H1 (cell line): Measurements from ENCODE around the gene ZMAT1. TPM values are rescaled to one million over a fixed set of nuclear protein-coding genes. Genes with fewer than 3 reads are reported as not detected.

ENCODE experiments used
- CTCF ChIA-PET: fragments of 300-600 bp; sonication (Branson Sonifier 250); formaldehyde crosslinking; loops from one replicate; lab custom pipeline; 2021; ENCODE audit not compliant: partially characterized antibody; lab: Charles Lee
- POLR2A ChIA-PET: fragments of 300-600 bp; sonication (Branson Sonifier 250); formaldehyde crosslinking; loops from one replicate; lab custom pipeline; 2021; ENCODE audit warnings: inconsistent platforms; ENCODE audit not compliant: partially characterized antibody; lab: Charles Lee
- DNase-seq, 2 experiments: peaks; one replicate each; pipeline versions ENCODE4 v3.0.0 to v3.0.0-alpha.2; 2010 to 2022; ENCODE audit warnings: low spot score in 2 of 2, low read depth in 1 of 2, mixed read lengths in 1 of 2
- FAIRE-seq: peaks from 2 replicates; lab custom pipeline; 2011; peaks lifted over from hg19 to GRCh38; lab: Jason Lieb, UNC
- H2AFZ ChIP-seq: 2 replicates; pipeline ENCODE4 v1.8.1; 2012; ENCODE audit warnings: low read length, inconsistent platforms
- H2AK5ac ChIP-seq: 2 replicates; pipeline ENCODE4 v1.6.1; 2013; ENCODE audit warnings: low read depth, low read length
- H2BK120ac ChIP-seq: replicated peaks from 2 replicates; pipeline ENCODE3; 2013; ENCODE audit warnings: low read depth, low read length, inconsistent platforms
- H2BK12ac ChIP-seq: 2 replicates; pipeline ENCODE4 v1.6.1; 2013; ENCODE audit warnings: low read depth, low read length
- H2BK15ac ChIP-seq: 2 replicates; pipeline ENCODE4 v1.6.1; 2013; ENCODE audit warnings: low read length
- H2BK20ac ChIP-seq: 2 replicates; pipeline ENCODE4 v1.6.1; 2013; ENCODE audit warnings: low read length
- H2BK5ac ChIP-seq: 2 replicates; pipeline ENCODE4 v1.6.1; 2013; ENCODE audit warnings: low read depth, low read length
- H3K14ac ChIP-seq: 2 replicates; pipeline ENCODE4 v1.6.1; 2013; ENCODE audit warnings: inconsistent platforms; ENCODE audit not compliant: insufficient read length
- H3K18ac ChIP-seq: 2 replicates; pipeline ENCODE4 v1.6.1; 2013; ENCODE audit warnings: low read length; ENCODE audit errors: extremely low read depth
- H3K23ac ChIP-seq: 2 replicates; pipeline ENCODE4 v1.6.1; 2013; ENCODE audit warnings: inconsistent platforms; ENCODE audit not compliant: insufficient read length
- H3K23me2 ChIP-seq: 2 replicates; pipeline ENCODE4 v1.6.1; 2013; ENCODE audit warnings: low read depth, low read length
- H3K27ac ChIP-seq: 2 replicates; pipeline ENCODE4 v1.6.1; 2011; ENCODE audit warnings: low read depth, low read length, inconsistent platforms
- H3K27me3 ChIP-seq, 4 experiments: replicated peaks in 1 of 4; 1 replicate in 1 of 4; 2 replicates in 3 of 4; pipeline versions ENCODE4 v1.6.1 to v1.8.1; 2011 to 2013; ENCODE audit warnings: low read length in 3 of 4, mild to moderate bottlenecking in 3 of 4, inconsistent platforms in 2 of 4, mixed read lengths in 2 of 4, moderate library complexity in 1 of 4; ENCODE audit not compliant: control insufficient read depth in 3 of 4, insufficient read depth in 3 of 4; ENCODE audit errors: extremely low read depth in 1 of 4
- H3K36me3 ChIP-seq, 4 experiments: 2 replicates each; pipeline versions ENCODE4 v1.6.1 to v1.8.1; 2011 to 2013; ENCODE audit warnings: mild to moderate bottlenecking in 4 of 4, low read length in 3 of 4, moderate library complexity in 2 of 4, control low read depth in 1 of 4, inconsistent platforms in 1 of 4; ENCODE audit not compliant: insufficient read depth in 4 of 4, control insufficient read depth in 2 of 4
- H3K4ac ChIP-seq: replicated peaks from 2 replicates; pipeline ENCODE3; 2013; ENCODE audit warnings: low read length, low read depth, mixed read lengths, inconsistent platforms; ENCODE audit not compliant: insufficient read length
- H3K4me1 ChIP-seq, 4 experiments: replicated peaks in 1 of 4; 1 replicate in 1 of 4; 2 replicates in 3 of 4; pipeline versions ENCODE4 v1.6.1 to v1.8.1; 2011 to 2013; ENCODE audit warnings: low read length in 3 of 4, inconsistent platforms in 2 of 4, mixed read lengths in 1 of 4; ENCODE audit not compliant: insufficient read depth in 4 of 4, control insufficient read depth in 3 of 4
- H3K4me2 ChIP-seq, 2 experiments: 2 replicates each; pipeline versions ENCODE4 v1.6.1 to v1.8.1; 2011 to 2013; ENCODE audit warnings: low read depth in 2 of 2, low read length in 2 of 2, control low read depth in 1 of 2, inconsistent platforms in 1 of 2, mild to moderate bottlenecking in 1 of 2; ENCODE audit not compliant: insufficient read depth in 1 of 2
- H3K4me3 ChIP-seq, 4 experiments: fragments of 200-600, 300-600 bp in 1 of 4; sonication (generic), shearing (Covaris generic), sonication (Bioruptor Twin) in 1 of 4; 2 replicates each; pipeline versions ENCODE4 v1.5.1 to v1.8.1; 2011 to 2016; ENCODE audit warnings: low read length in 4 of 4, low read depth in 3 of 4, control low read depth in 2 of 4, inconsistent platforms in 2 of 4, mild to moderate bottlenecking in 2 of 4, mixed read lengths in 1 of 4, moderate library complexity in 1 of 4; ENCODE audit not compliant: insufficient read depth in 2 of 4; ENCODE audit errors: extremely low read depth in 1 of 4
- H3K56ac ChIP-seq: replicated peaks from 2 replicates; pipeline ENCODE3; 2013; ENCODE audit warnings: low read depth, mild to moderate bottlenecking, mixed read lengths, low read length, inconsistent platforms; ENCODE audit not compliant: insufficient read length
- H3K79me1 ChIP-seq: 2 replicates; pipeline ENCODE4 v1.6.1; 2013; ENCODE audit warnings: low read depth, low read length, control low read depth
- H3K79me2 ChIP-seq, 2 experiments: 2 replicates each; pipeline versions ENCODE4 v1.6.1 to v1.8.1; 2012 to 2013; ENCODE audit warnings: low read length in 2 of 2, mild to moderate bottlenecking in 2 of 2, inconsistent platforms in 1 of 2; ENCODE audit not compliant: insufficient read depth in 2 of 2, control insufficient read depth in 1 of 2
- H3K9ac ChIP-seq, 4 experiments: replicated peaks in 1 of 4; 1 replicate in 1 of 4; 2 replicates in 3 of 4; pipeline versions ENCODE4 v1.6.1 to v1.8.1; 2011 to 2013; ENCODE audit warnings: low read depth in 3 of 4, low read length in 3 of 4, control low read depth in 2 of 4, mild to moderate bottlenecking in 2 of 4, moderate library complexity in 2 of 4, inconsistent platforms in 1 of 4; ENCODE audit errors: extremely low read depth in 1 of 4
- H3K9me3 ChIP-seq, 2 experiments: 2 replicates each; pipeline versions ENCODE4 v1.6.1 to v1.8.1; 2012 to 2013; ENCODE audit warnings: mild to moderate bottlenecking in 2 of 2, moderate library complexity in 2 of 2, control low read depth in 1 of 2, inconsistent platforms in 1 of 2, low read depth in 1 of 2, low read length in 1 of 2, mixed read lengths in 1 of 2; ENCODE audit not compliant: insufficient read depth in 2 of 2
- H4K20me1 ChIP-seq, 2 experiments: replicated peaks in 1 of 2; 2 replicates each; pipeline versions ENCODE3 to v1.8.1; 2011 to 2013; ENCODE audit warnings: inconsistent platforms in 2 of 2, low read length in 2 of 2, mild to moderate bottlenecking in 1 of 2; ENCODE audit not compliant: insufficient read depth in 2 of 2, control insufficient read depth in 1 of 2
- H4K5ac ChIP-seq: 2 replicates; pipeline ENCODE4 v1.6.1; 2013; ENCODE audit warnings: low read length, low read depth, mixed read lengths, inconsistent platforms; ENCODE audit not compliant: insufficient read length
- H4K8ac ChIP-seq: 2 replicates; pipeline ENCODE4 v1.8.0; 2013; ENCODE audit warnings: mild to moderate bottlenecking, moderate library complexity, low read length, inconsistent platforms; ENCODE audit not compliant: insufficient read depth; ENCODE audit errors: extremely low read depth
- H4K91ac ChIP-seq: replicated peaks from 2 replicates; pipeline ENCODE3; 2013; ENCODE audit warnings: low read length, mixed read lengths, inconsistent platforms; ENCODE audit not compliant: insufficient read length
- BCL11A ChIP-seq, 2 experiments: IDR thresholded peaks; one replicate each; pipeline ENCODE4 v1.6.1; 2011; ENCODE audit warnings: low read depth in 2 of 2, low read length in 2 of 2, mild to moderate bottlenecking in 2 of 2
- CBX8 ChIP-seq: fragments of 300-800, 300-1000 bp; sonication (generic); IDR thresholded peaks from 2 replicates; pipeline ENCODE4 v1.7.1; 2016; ENCODE audit warnings: low read depth, low read length, borderline replicate concordance
- CEBPB ChIP-seq: IDR thresholded peaks from 2 replicates; pipeline ENCODE4 v1.6.1; 2012; ENCODE audit warnings: low read depth, low read length
- E2F6 ChIP-seq: IDR thresholded peaks from 2 replicates; pipeline ENCODE4 v1.6.1; 2012; ENCODE audit warnings: inconsistent platforms
- EP300 ChIP-seq, 2 experiments: IDR thresholded peaks; 1 replicate in 1 of 2; 2 replicates in 1 of 2; pipeline ENCODE4 v1.6.1; 2011 to 2012; ENCODE audit warnings: low read depth in 2 of 2, low read length in 2 of 2, mild to moderate bottlenecking in 2 of 2, borderline replicate concordance in 1 of 2, inconsistent platforms in 1 of 2, moderate library complexity in 1 of 2
- GTF2F1 ChIP-seq: IDR thresholded peaks from 2 replicates; pipeline ENCODE4 v1.6.1; 2012; ENCODE audit warnings: low read depth, low read length, improper control_type of control experiment, borderline replicate concordance
- MAFK ChIP-seq: IDR thresholded peaks from 2 replicates; pipeline ENCODE4 v1.6.1; 2012; ENCODE audit warnings: low read depth, mild to moderate bottlenecking, improper control_type of control experiment, low read length
- NRF1 ChIP-seq: IDR thresholded peaks from 2 replicates; pipeline ENCODE4 v1.6.1; 2011; ENCODE audit warnings: mild to moderate bottlenecking, low read depth, low read length, improper control_type of control experiment
- POLR2A ChIP-seq, 2 experiments: IDR thresholded peaks; 1 replicate in 1 of 2; 2 replicates in 1 of 2; pipeline ENCODE4 v1.6.1; 2011; ENCODE audit warnings: low read depth in 2 of 2, low read length in 2 of 2, mild to moderate bottlenecking in 2 of 2; ENCODE audit errors: control extremely low read depth in 1 of 2
- POU5F1 ChIP-seq: IDR thresholded peaks from 2 replicates; pipeline ENCODE4 v1.6.1; 2011; ENCODE audit warnings: low read depth, mild to moderate bottlenecking, low read length, moderate library complexity
- RAD21 ChIP-seq, 2 experiments: IDR thresholded peaks in 1 of 2; conservative IDR thresholded peaks in 1 of 2; 2 replicates each; pipeline ENCODE4 v1.6.1; 2011; ENCODE audit warnings: low read depth in 2 of 2, low read length in 2 of 2, improper control_type of control experiment in 1 of 2, inconsistent platforms in 1 of 2, mild to moderate bottlenecking in 1 of 2, moderate library complexity in 1 of 2
- RFX5 ChIP-seq: IDR thresholded peaks from 2 replicates; pipeline ENCODE4 v1.6.1; 2011; ENCODE audit warnings: low read depth, low read length, improper control_type of control experiment, borderline replicate concordance
- SAP30 ChIP-seq: fragments of 300-600 bp; sonication (generic); IDR thresholded peaks from 2 replicates; pipeline ENCODE4 v1.7.1; 2012; ENCODE audit warnings: low read length, moderate library complexity, mild to moderate bottlenecking, inconsistent platforms; ENCODE audit not compliant: insufficient read depth, insufficient replicate concordance
- SRF ChIP-seq: IDR thresholded peaks from 2 replicates; pipeline ENCODE4 v1.6.1; 2011; ENCODE audit warnings: mild to moderate bottlenecking, low read depth, low read length, moderate library complexity
- TAF1 ChIP-seq: IDR thresholded peaks from 2 replicates; pipeline ENCODE4 v1.6.1; 2011; ENCODE audit warnings: mild to moderate bottlenecking, low read depth, low read length
- TCF12 ChIP-seq: IDR thresholded peaks from 2 replicates; pipeline ENCODE4 v1.6.1; 2011; ENCODE audit warnings: low read depth, mild to moderate bottlenecking, low read length
- polyA plus RNA-seq, 7 experiments: library from polyadenylated mRNA; depleted of rRNA in 3 of 7; stranded (reverse) in 5 of 7; unstranded in 2 of 7; fragments of >200 nt in 5 of 7; fragments of 200-250 nt in 2 of 7; gene quantifications; 1 replicate in 5 of 7; 2 replicates in 1 of 7; 4 replicates in 1 of 7; pipeline versions ENCODE4 v1.2.1 to v1.2.3, GENCODE V29; 2011 to 2013; ENCODE audit warnings: missing spikeins in 2 of 7, mixed read lengths in 2 of 7
- total RNA-seq: library from RNA; stranded (reverse); fragmentation: NEBNext Ultra II Directional; extraction: Animal tissue kit (Norgen Biotek cat#: 25700); gene quantifications from 2 replicates; pipeline ENCODE4 v1.2.1, GENCODE V29; 2021

Gene ZMAT1
- total and polyA plus RNA-seq, 2 of the 8 experiments (the other 6 are each of a cell fraction or from before 2014, with no cell fraction given) = 1.3 to 1.4 TPM

- no peak overlapping the region for H3K56ac ChIP-seq
- H2BK20ac ChIP-seq = no peak overlapping the region
- no peaks in the 10 kb centered on the region for H3K79me1 ChIP-seq
- H4K91ac ChIP-seq = no peak overlapping the region
- H3K18ac ChIP-seq = no peak overlapping the region
- H3K27ac ChIP-seq = no peak overlapping the region
- no peak overlapping the region for H2AK5ac ChIP-seq
- no peak overlapping the region for H2BK120ac ChIP-seq
- no peak overlapping the region for H3K4me2 ChIP-seq
- H2BK5ac ChIP-seq = no peak overlapping the region
- H3K4me1 ChIP-seq = no peaks in the 10 kb centered on the region
- H3K9ac ChIP-seq = no peak overlapping the region
- H2BK12ac ChIP-seq = no peak overlapping the region
- no peaks in the 10 kb centered on the region for H3K36me3 ChIP-seq
- H3K4me3 ChIP-seq = no peak overlapping the region
- no peak overlapping the region for H2BK15ac ChIP-seq
- H2AFZ ChIP-seq = no peak overlapping the region
- CTCF ChIA-PET = no interaction called here
- H3K23ac ChIP-seq = no peak overlapping the region
- H3K79me2 ChIP-seq = no peaks in the 10 kb centered on the region
- H4K20me1 ChIP-seq = no peaks in the 10 kb centered on the region
- no peaks in the 10 kb centered on the region for H3K23me2 ChIP-seq
- H4K5ac ChIP-seq = no peak overlapping the region
- FAIRE-seq (peak; percentile 52), DNase-seq (no peak)
- no peaks in the 10 kb centered on the region for H3K27me3 ChIP-seq
- no peak overlapping the region for H3K14ac ChIP-seq
- H3K9me3 ChIP-seq = peaks cover 0 to 1% of the 10 kb centered on the region in 2 experiments; a peak in 1 of 4 replicates
- POLR2A ChIA-PET = no interaction called here
- H3K4ac ChIP-seq = no peak overlapping the region
- H4K8ac ChIP-seq = no peak overlapping the region
- TF ChIP-seq RAD21 (IDR thresholded peaks at IDR 0.05 in 1 of 2, conservative IDR thresholded peaks at IDR 0.05 in 1 of 2; ENCODE audit: low read depth in 2 of 2, low read length in 2 of 2) = no peak
- no peak for TF ChIP-seq TAF1
- TF ChIP-seq CBX8 = no peak
- no peak for TF ChIP-seq BCL11A (IDR thresholded peaks at IDR 0.05; ENCODE audit: low read depth in 2 of 2, low read length in 2 of 2)
- no peak for TF ChIP-seq GTF2F1
- TF ChIP-seq SRF = no peak
- no peak for TF ChIP-seq MAFK
- no peak for TF ChIP-seq POU5F1
- no peak for TF ChIP-seq CEBPB
- no peak for TF ChIP-seq POLR2A (IDR thresholded peaks at IDR 0.05; ENCODE audit: control extremely low read depth in 1 of 2, low read depth in 2 of 2, low read length in 2 of 2)
- TF ChIP-seq RFX5 = no peak
- no peak for TF ChIP-seq SAP30
- TF ChIP-seq NRF1 = no peak
- TF ChIP-seq E2F6 = no peak
- no peak for TF ChIP-seq TCF12
- no peak for TF ChIP-seq EP300 (IDR thresholded peaks at IDR 0.05; ENCODE audit: borderline replicate concordance in 1 of 2, low read depth in 2 of 2, low read length in 2 of 2)
Observed at GRCh38 chrX:101973066-101973465, 41.2 kb upstream of the ZMAT1 start.
